Mesangial cell (primary cell): ENCODE results near the gene TFRC. TPM values are rescaled to one million over a fixed set of nuclear protein-coding genes. Genes with fewer than 3 reads are reported as not detected.

Experiments
- total RNA-seq: library from RNA; depleted of rRNA; stranded (reverse); fragments of >200 nt; gene quantifications from 2 replicates; pipeline ENCODE4 v1.2.3, GENCODE V29; 2015

Gene TFRC
- total RNA-seq: 38.2 and 132 TPM in 2 replicates

GRCh38 chr3:196081834-196082618 lies at the start of gene TFRC:
Gene TFRC, minus strand, starts transcription at chr3:196082090. Its CDS starts 4,991 bp downstream, at chr3:196077099.

Other genes with a start within 250 kb of the TFRC start
- gene TNK2, start 173.5 kb downstream of the TFRC start, total RNA-seq: 7.2 and 13.4 TPM in 2 replicates
- gene ZDHHC19, start 129.3 kb upstream of the TFRC start, total RNA-seq: 0.13 TPM in 1 of 2 replicates, not detected in the other
- not detected in 2 replicates for gene SLC51A, start 134.4 kb upstream of the TFRC start, total RNA-seq
- gene PCYT1A, start 205.6 kb upstream of the TFRC start, total RNA-seq: 39.3 and 42.3 TPM in 2 replicates
- gene DYNLT2B, start 236.2 kb upstream of the TFRC start, total RNA-seq: 9.5 and 17.0 TPM in 2 replicates